Testis (tissue), 2 donors: ENCODE measurements around the gene AIFM1.

Experiments
- POLR2A ChIP-seq: fragments of 450-650 bp; IDR thresholded peaks from one replicate; pipeline ENCODE4 v1.6.1; 2017; ENCODE audit warnings: antibody characterized with exemption, mild to moderate bottlenecking, moderate library complexity
- TF ChIP-seq, protein P1 (sequence below), 3 experiments: fragments of 450-650 bp in 2 of 3; fragments of 200-600 bp in 1 of 3; sonication (generic) in 1 of 3; IDR thresholded peaks; one replicate each; pipeline ENCODE4 v1.5.1; 2016 to 2019; ENCODE audit warnings: antibody characterized with exemption in 3 of 3, mild to moderate bottlenecking in 2 of 3, moderate library complexity in 1 of 3

DNA sequence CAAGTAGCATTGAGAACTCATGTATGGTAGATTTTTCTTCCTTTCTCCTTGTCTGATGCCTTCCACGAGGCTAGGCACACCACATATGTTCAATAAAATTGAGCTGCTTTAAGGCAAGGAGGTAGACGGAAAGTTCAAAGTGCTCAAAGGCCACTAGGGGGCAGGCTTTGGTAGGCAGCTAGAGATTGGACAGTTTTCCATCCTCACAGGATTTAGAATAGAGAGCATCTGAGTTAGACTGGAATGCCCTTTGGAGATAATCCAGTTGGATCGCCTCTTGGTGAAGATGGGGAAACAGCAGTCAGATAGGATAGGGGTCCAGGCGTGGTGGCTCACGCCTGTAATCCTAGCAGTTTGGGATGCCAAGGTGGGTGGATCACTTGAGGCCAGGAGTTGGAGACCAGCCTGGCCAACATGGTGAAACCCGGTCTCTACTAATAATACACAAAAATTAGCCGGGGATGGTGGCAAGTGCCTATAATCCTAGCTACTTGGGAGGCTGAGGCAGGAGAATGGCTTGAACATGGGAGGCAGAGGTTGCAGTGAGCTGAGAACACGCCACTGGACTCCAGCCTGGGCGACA, 85.7 kb downstream of the AIFM1 start:
- TF ChIP-seq, protein P1, sequence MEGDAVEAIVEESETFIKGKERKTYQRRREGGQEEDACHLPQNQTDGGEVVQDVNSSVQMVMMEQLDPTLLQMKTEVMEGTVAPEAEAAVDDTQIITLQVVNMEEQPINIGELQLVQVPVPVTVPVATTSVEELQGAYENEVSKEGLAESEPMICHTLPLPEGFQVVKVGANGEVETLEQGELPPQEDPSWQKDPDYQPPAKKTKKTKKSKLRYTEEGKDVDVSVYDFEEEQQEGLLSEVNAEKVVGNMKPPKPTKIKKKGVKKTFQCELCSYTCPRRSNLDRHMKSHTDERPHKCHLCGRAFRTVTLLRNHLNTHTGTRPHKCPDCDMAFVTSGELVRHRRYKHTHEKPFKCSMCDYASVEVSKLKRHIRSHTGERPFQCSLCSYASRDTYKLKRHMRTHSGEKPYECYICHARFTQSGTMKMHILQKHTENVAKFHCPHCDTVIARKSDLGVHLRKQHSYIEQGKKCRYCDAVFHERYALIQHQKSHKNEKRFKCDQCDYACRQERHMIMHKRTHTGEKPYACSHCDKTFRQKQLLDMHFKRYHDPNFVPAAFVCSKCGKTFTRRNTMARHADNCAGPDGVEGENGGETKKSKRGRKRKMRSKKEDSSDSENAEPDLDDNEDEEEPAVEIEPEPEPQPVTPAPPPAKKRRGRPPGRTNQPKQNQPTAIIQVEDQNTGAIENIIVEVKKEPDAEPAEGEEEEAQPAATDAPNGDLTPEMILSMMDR (IDR thresholded peaks at IDR 0.05), result peak; percentile 66 to 74 (median 67)
- TF ChIP-seq POLR2A, result no peak
